Heart right ventricle (tissue), 16 donors: ENCODE measurements around the gene ANKRD63. TPM values are rescaled to one million over a fixed set of nuclear protein-coding genes. Genes with fewer than 3 reads are reported as not detected.

ENCODE experiments used
- ATAC-seq, 8 donors: fragments of 200-7000 bp; cut with Tn5 transposase; one replicate each; pipeline ENCODE4 v1.9.1; 2020; ENCODE audit warnings: mild to moderate bottlenecking in 8 of 8, moderate library complexity in 8 of 8, moderate number of reproducible peaks in 1 of 8
- DNase-seq, 2 donors: peaks; one replicate each; pipeline ENCODE4 v3.0.0-alpha.2; 2020
- H3K27ac ChIP-seq, 10 donors: fragments of 200-600 bp; sonication (generic) in 2 of 10; one replicate each; pipeline versions ENCODE4 v1.5.0 to v1.8.0; 2020 to 2022; ENCODE audit warnings: mild to moderate bottlenecking in 3 of 10
- H3K27me3 ChIP-seq, 7 donors: fragments of 200-600 bp; one replicate each; pipeline ENCODE4 v1.8.0; 2021 to 2022; ENCODE audit warnings: mild to moderate bottlenecking in 2 of 7
- H3K36me3 ChIP-seq, 9 donors: fragments of 200-600 bp; sonication (generic) in 1 of 9; one replicate each; pipeline versions ENCODE4 v1.5.0 to v1.8.0; 2020 to 2022; ENCODE audit warnings: mild to moderate bottlenecking in 2 of 9
- H3K4me1 ChIP-seq, 9 donors: fragments of 200-600 bp; sonication (generic) in 1 of 9; one replicate each; pipeline versions ENCODE4 v1.5.0 to v1.8.0; 2020 to 2022; ENCODE audit warnings: mild to moderate bottlenecking in 4 of 9
- H3K4me3 ChIP-seq, 10 donors: fragments of 200-600 bp; sonication (generic) in 2 of 10; one replicate each; pipeline versions ENCODE4 v1.5.0 to v1.8.0; 2020 to 2022; ENCODE audit warnings: mild to moderate bottlenecking in 7 of 10, moderate library complexity in 2 of 10
- H3K9me3 ChIP-seq, 11 donors: fragments of 200-600 bp in 10 of 11; sonication (generic) in 2 of 11; one replicate each; pipeline versions ENCODE4 v1.5.0 to v1.8.0; 2013 to 2022; ENCODE audit warnings: mild to moderate bottlenecking in 2 of 11, control low read depth in 1 of 11, moderate library complexity in 1 of 11
- CTCF ChIP-seq, 9 donors: fragments of 200-600 bp; sonication (generic) in 2 of 9; IDR thresholded peaks; one replicate each; pipeline versions ENCODE4 v1.5.0 to v1.8.0; 2021 to 2022; ENCODE audit warnings: antibody characterized with exemption in 9 of 9, mild to moderate bottlenecking in 5 of 9, moderate library complexity in 1 of 9
- WGBS, 2 donors: extraction: QIAGEN DNeasy Blood & Tissue Kit; methylation state at CpG; one replicate each; pipeline ENCODE4 v1.1.7; 2013; ENCODE audit warnings: inconsistent platforms in 1 of 2; 5-methylcytosine and 5-hydroxymethylcytosine counted together
- intact Hi-C, 10 donors: fragments of 100-400 bp; cut with DNase I; formaldehyde crosslinking; loops; one replicate each; pipeline versions ENCODE4 v1.11.1 to v1.14.2; 2022
- polyA plus RNA-seq, 2 donors: library from polyadenylated mRNA; stranded (reverse); fragments of 200-250 nt; gene quantifications; one replicate each; pipeline ENCODE4 v1.2.3, GENCODE V29; 2013
- total RNA-seq, 10 donors: library from RNA; stranded (reverse); fragmentation: NEBNext Ultra II Directional in 3 of 10; extraction: Animal tissue kit (Norgen Biotek cat#: 25700) in 3 of 10; gene quantifications; one replicate each; pipeline versions ENCODE4 v1.2.1 to v1.2.4, GENCODE V29; 2021 to 2023
- donor health status: Arrhythmogenic right ventricular cardiomyopathy.
- donor health status: ischemic (EF 13 %, LVEDD 7.1; RV severe dilation, severe dysfunction).
- donor health status: healthy with polysubstance abuse.
- donor health status: DM: no; HTN: yes; CAD: no.
- donor health status: DM: no; HTN: no; CAD: no.
- donor health status: ischemic (EF 25% LVEDD 6.9; RV normal size, moderate dysfunction).
- donor health status: ischemic (EF 25% LVEDD 5.7; RV mildly dilated, moderate dysfunction).
- donor health status: healthy.
- donor health status: DM: yes; HTN: yes; CAD: no.
- donor health status: Ischemic cardiomyopathy.
- donor health status: ischemic (EF 35%, LVEDD 5.7; RV mildly dilated, moderate dysfunction).
- donor health status: nonischemic (EF 11% LVEDD 7.7; RV severe dilation, severe dysfunction).
- donor health status: DM: yes; HTN: yes; CAD: no.
- donor health status: PGD.
- donor health status: ischemic (EF 29% LVEDD 5.4; RV normal size, mild dysfunction).
- donor health status: nonischemic (EF 23%, LVEDD 6.1; RV moderate dilation, normal function).

Gene ANKRD63
- total and polyA plus RNA-seq, 12 donors: 0.26 to 1.9 (median 0.44) TPM; not detected in 8

- Histone ChIP-seq H3K4me3 (peak overlapping the region in 2 of 10 donors; percentile 49 to 62), H3K36me3 (peaks cover 0 to 10% (median 0%) of the 10 kb centered on the region in 9 donors), H3K27ac (no peak overlapping the region), H3K9me3 (no peaks in the 10 kb centered on the region), H3K4me1 (peaks cover 20 to 56% (median 39%) of the 10 kb centered on the region in 9 donors), H3K27me3 (peaks cover 15 to 62% (median 55%) of the 10 kb centered on the region in 7 donors)
- 47 to 66% methylated on average over 33 of the region's 33 CpGs for WGBS, 2 donors
- intact Hi-C loops: loop anchor here in 2 of 10 donors (2.0 to 5.0 kb wide), 2 partner anchors 27 to 139 kb away; no protein-coding TSS in a partner anchor
- TF ChIP-seq CTCF (IDR thresholded peaks at IDR 0.05): no peak
- ATAC-seq (no peak), DNase-seq (no peak)
Observed at GRCh38 chr15:40283615-40284300, 894 bp upstream of the ANKRD63 start.

- ATAC-seq (peak in 3 of 8 donors; percentile 23 to 32 (median 25)), DNase-seq (peak in 1 of 2 donors; percentile 55)
- H3K36me3 ChIP-seq: no peaks in the 10 kb centered on the region
- peaks cover 20 to 63% (median 44%) of the 10 kb centered on the region in 9 donors for H3K4me1 ChIP-seq
- peaks cover 15 to 69% (median 67%) of the 10 kb centered on the region in 7 donors for H3K27me3 ChIP-seq
- TF ChIP-seq CTCF (IDR thresholded peaks at IDR 0.05): peak in 6 of 9 donors; percentile 26 to 59 (median 47)
- H3K4me3 ChIP-seq: peak overlapping the region; percentile 37 to 62 (median 50)
- intact Hi-C loops: loop anchor here in 2 of 10 donors (2.0 to 5.0 kb wide), 2 partner anchors 28 to 140 kb away; no protein-coding TSS in a partner anchor
- 1% methylated on average over 81 to 92 of the region's 92 CpGs for WGBS, 2 donors
- no peaks in the 10 kb centered on the region for H3K9me3 ChIP-seq
- H3K27ac ChIP-seq: peak overlapping the region in 1 of 10 donors; percentile 1
Observed at GRCh38 chr15:40282147-40282868, 556 bp downstream of the ANKRD63 start.

DNA sequence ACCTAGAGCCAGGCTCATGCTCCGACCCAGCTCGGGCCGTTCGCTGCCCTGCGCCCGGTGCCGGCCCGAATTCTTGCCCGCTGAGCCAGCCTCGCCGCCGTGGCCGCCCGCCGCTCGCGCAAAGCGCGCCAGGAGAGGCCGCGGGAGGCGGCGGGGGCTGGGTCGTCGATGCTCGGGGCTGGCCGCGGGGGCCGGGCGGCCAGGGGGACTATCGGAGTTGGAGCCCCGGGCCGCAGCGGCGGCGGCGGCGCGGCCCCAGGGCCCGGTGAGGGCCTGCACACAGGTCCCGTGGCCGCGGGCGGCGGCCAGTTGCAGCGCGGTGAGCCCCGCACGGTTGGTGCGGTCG lies 1.1 kb downstream of the ANKRD63 start:
- no peak for ATAC-seq
- H3K27me3 ChIP-seq: peaks cover 15 to 74% (median 67%) of the 10 kb centered on the region in 7 donors
- no peak for DNase-seq

More for the DNA sequence above, 1.1 kb downstream of the ANKRD63 start:
- WGBS, 2 donors: 9 to 14% methylated on average over 35 to 51 of the region's 51 CpGs
- intact Hi-C loops: loop anchor here in 4 of 10 donors (2.0 to 5.0 kb wide), 3 partner anchors 23 to 141 kb away; no protein-coding TSS in a partner anchor
- no peak overlapping the region for H3K27ac ChIP-seq
- peaks cover 20 to 66% (median 47%) of the 10 kb centered on the region in 9 donors for H3K4me1 ChIP-seq
- H3K4me3 ChIP-seq: peak overlapping the region in 9 of 10 donors; percentile 37 to 62 (median 50)
- TF ChIP-seq CTCF (IDR thresholded peaks at IDR 0.05): no peak
- no peaks in the 10 kb centered on the region for H3K9me3 ChIP-seq
- H3K36me3 ChIP-seq: no peaks in the 10 kb centered on the region
